CD4-positive, alpha-beta T cell treated with Interleukin-17A for 1 hour (primary cell): ENCODE measurements around the gene RETREG1.

Experiments
- DNase-seq: peaks from one replicate; pipeline ENCODE4 v3.0.0-alpha.2; 2020

Gene RETREG1

DNA sequence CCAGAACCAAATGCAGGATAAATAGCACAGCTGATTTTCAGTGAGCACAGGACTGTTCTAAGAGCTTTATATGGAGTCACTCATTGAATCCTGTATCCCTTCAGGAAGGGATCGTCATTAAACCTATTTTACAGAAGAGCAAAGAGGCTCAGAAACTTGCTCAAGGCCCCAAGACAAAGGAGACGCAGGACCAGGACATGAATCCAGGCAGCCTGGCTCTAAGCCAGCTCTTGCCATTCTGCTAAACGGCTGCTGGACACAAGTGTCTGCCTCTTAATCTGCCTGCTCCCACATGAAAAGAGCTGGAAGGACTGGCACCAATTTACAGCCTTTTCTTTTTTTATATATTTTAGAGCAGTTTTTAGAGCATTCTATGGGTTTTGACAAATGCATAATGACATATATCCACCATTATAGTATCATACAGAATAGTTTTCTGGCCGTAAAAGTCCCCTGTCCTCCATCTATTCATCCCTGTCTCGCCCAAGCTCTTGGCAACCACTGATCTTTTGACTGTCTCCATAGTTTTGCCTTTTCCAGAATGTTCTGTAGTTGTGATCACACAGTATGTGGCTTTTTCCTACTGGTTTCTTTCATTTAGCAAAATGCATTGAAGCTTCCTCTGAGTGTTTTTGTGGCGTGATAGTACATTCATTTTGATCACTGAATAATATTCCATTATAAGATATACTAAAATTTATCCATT is 37.5 kb downstream of the RETREG1 start:
- no peak for DNase-seq

DNA sequence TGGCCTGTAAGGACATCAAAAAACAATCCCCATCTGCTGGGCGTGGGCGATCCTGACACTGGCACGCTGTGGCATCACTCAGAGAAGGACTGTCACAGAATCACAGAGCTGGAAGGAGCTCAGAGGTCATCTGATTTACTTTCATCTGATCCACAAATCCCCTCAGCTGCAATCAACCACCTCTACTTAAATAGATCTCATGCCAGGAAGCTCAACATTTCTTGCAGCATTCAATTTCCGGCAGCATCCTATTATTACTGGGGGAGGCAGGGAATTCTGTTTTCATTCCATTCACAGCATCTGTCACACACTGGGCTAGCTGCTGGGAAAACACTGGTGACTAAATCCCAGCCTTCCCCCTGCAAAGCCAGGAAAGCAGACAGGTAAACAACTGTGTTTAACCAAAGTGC is 38.3 kb downstream of the RETREG1 start:
- no peak for DNase-seq

DNA sequence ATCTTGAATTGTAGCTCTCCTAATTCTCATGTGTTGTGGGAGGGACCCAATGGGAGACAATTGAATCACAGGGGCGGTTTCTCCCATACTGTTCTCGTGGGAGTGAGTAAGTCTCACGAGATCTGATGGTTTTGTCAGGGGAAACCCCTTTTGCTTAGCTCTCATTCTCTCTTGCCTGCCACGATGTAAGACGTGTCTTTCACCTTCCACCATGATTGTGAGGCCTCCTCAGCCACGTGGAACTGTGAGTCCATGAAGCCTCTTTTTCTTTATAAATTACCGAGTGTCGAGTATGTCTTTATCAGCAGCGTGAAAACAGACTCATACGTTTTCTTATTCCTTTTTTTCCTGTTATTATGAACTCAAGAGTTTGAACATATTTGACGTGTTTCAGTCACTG is 39.1 kb downstream of the RETREG1 start:
- DNase-seq: no peak

DNA sequence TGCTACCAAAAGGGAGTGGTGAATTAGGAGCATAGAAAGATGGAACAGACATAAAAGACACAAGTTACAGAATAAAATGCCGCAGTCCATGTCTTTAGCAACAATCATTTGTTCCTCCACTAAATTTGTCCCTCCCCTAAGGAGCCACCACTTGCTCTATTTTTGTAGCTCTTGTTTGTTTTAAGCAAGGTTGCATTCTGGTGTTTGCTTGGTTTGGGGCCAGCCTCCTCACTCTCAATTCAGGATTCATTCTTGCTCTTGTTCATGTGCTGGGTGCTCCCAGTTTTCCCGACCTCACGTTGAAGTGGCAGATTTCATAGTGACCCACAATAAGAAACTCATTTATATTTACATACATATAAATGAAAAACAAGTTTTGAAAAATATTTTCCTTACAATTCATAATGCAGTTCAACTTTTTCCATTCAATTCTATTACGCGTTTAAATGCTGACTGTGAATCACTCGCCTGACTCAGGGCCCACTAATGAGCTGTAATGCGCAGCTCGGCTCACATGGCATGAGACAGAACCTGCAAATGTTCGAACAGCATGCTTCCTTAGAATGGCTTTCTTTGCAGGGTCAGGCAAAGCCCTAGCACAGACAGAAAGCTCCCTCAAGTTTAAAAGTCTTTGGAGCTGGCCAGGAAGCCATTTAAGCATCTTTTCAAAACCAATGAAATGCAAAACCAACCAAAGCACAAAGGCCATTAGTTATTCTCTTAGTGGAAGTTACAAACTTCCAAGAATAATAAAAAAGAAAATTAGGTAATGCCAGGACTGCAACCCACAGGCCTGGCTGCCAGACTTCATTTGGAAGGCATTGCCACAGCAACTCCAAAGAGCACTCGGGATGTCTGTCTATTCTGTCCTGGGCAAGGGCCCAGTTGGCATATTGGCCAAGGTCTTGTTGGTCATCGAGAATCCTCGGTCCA is 41.7 kb downstream of the RETREG1 start:
- DNase-seq: no peak

DNA sequence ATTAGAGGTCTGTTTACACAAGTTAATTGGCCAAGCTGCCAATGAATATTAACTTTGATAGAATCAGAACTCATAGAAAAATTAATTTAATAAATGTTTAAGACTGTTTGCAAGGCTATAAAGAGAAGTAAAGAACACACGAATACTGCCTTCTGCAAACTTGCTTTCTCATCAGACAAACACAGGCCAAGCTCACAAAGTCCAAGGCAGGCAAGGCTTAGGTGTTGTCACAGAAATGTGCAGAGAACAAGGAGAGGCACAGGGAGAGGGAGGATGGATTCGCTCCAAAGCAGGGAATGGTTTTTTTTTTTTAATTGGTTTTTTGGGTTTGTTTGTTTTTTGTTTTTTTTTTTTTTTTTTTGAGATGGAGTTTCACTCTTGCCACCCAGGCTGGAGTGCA is 43.4 kb downstream of the RETREG1 start:
- DNase-seq: no peak

DNA sequence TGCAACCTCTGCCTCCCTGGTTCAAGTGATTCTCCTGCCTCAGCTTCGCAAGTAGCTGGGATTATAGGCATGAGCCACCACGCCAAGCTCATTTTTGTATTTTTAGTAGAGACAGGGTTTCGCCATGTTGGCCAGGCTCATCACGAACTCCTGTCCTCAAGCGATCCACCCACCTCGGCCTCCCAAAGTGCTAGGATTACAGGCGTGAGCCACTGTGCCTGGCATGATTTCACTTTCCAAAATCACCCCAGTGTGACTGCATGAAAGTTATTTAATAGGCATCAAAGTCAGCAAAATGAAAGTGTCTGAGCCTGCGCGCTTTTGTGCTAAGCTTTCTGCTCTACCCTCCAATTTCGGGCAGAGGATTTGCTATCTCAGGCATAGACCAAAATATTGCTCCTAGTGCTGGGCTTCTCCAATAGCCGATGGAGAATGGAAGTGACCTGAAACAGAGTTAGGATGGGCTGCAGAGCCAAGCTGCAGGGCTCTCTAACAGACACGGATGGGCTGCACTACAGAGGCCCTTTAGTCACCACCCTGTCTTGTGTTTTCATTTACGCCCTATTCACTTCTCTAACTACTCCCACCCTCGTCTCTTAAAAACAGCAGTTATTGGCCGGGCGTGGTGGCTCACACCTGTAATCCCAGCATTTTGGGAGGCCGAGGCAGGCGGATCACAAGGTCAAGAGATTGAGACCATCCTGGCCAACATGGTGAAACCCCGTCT is 44.3 kb downstream of the RETREG1 start:
- DNase-seq: no peak

DNA sequence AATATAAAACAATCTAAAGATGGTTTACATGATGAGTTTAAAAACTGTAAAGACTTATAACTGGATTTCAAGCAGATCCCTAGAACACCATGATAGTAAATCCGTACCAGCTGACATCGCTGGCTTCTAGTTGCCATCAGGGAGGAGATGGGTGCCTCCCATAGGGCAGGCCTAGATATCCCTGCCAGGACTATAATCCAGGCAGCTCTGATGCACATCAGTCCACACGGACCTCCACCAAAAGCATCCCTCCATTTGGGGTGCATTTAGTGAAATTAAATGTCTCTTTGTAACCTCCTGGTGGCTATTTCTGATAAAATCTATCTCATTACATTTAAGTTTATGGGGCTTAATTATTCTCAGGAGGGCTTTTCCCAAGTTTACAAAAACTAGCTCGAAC is 45.8 kb downstream of the RETREG1 start:
- no peak for DNase-seq

DNA sequence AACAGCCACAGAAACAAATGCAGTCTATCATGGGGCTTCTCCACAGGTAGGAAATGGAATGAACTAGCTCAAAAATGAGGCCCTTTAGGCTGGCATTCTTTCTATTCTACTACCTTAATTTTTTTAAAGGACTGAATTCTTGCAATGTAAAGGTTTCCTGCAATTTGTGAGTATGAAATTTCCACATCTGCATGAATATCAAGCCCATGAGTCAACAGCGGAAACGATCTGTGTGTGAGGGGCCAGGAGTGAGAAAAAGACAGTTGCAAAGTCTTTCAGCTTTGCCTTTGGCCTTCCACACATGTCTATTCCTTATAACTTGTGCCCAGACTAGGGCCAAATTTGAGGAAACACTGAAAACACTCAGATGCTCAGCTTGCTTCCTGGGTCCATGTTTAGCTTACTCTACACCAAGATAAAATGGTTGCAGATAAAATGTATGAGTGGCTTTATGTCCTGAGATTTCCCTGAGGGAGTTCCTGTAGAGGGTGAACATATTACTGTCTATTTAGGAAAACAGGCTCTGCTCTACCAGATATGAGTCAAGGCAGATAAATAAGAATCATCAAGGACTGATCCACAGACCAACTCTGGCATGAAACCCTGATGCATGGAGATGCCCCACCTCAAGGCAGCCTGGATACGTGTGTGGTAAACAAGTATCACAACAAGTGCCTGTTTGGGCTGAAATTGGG is 46.5 kb downstream of the RETREG1 start:
- DNase-seq: no peak

DNA sequence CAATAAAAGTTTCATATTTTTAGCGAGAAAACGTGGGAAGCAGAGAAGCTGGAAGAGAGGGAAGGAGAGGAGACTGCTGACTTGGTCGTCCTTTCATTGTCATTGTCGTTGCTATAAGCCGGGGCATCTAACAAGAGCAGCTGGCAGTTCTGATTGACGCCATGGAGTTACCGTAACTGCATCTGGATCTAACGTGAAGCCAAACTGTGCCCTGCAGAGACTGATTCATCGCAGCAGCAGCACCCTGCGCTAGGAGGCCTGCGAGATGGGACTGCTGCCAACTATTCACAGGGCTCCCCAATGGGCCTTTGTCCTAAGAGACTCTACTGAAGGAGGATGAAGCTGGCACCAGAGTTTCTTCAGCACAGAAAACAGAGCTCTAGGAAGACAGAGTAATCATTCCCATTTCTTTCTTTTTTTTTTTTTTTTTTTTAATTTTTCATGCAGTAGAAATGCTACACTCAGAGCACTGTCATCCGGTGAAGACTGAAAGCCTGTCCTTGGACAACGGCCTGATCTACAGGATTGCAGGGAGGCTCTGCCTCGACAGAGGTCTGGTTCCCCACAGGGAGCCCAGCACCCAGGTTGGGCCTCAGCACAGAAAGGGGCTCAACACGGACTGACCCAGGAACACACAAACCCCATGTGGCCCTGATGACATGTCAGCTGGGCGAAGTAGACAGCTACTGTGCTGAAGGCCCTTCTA is 47.8 kb downstream of the RETREG1 start:
- no peak for DNase-seq

DNA sequence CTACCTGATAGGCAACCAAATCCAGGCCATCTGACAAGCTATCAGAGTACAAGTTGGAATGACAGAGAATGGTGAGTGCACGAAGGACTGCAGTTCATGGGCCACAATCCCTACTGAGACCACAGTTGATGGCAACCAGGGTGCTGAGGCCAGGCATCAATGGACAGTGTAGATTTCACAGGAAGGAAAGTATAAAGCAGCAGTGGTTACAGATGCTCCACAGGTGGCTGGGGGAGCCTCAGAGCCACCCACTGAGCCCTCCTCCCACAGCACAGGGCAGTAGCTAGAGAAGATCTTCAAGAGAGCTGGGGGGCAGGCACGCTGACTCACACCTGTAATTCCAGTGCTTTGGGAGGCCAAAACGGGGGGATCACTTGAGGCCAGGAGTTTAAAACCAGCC is 49.4 kb downstream of the RETREG1 start:
- no peak for DNase-seq

DNA sequence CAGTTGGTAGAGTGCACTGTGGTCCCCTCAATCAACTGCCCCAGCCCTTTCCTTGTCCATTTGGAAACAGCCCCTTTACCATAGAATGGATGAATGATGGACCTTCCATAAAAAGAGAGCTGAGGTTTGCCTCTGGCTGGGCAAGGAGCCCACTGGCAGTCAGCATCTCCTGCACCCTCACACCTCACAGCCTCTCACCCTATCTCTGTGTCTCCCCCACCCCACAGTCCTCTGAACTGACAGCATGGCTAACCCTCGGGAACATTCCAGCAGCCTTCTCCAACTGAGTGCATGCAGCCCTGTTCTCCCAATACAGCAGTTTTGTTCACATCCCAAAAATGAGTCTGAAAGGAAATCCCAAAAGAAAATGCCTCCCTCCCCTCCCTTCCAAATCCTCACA is 51.7 kb downstream of the RETREG1 start:
- no peak for DNase-seq

DNA sequence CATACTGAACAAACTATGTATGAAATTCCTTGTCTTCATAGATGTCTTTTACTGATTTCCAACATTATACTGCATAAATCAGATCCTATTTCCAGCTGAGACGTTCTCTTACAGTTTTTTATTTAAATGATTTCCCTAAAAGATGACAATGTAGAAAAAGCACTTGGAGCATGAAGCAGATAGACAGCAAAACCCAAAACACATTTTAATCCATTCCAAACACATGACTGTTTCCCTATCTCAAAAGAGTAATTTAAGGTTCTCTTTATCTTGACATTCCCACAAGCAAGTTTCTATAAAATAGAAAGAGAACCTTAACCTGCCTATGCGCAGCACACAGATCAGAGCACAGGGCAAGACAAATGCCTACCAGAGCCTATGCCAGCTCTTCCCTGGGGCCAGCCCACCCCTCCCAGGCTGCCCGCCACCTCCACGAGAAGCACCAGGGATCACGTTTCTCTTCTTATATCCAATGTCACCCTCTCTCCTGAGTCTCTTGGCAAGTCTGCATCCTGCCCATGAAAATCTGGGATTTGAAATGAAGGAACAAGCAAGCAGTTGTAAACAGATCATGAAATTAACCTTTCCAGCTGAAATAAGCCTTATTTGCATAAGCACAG is 52.4 kb downstream of the RETREG1 start:
- DNase-seq: no peak

DNA sequence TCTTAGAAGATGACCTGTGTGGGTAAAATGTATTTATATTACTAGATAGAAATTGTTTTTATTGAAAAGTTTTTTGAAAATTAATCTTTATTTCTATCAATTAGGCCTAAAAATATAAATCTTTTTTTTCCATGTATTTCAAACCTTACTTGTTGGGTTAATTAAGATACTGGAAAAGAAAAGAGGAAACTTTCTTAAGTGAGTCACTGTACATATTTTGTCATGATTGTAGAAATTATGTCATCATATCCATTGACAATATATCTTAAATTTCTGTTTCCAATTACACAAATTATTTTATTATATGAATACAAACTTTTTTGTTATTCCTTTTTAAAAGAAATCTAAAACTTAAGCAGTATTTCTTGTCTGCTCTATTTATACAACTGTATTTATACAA is 53.1 kb downstream of the RETREG1 start:
- DNase-seq: no peak

DNA sequence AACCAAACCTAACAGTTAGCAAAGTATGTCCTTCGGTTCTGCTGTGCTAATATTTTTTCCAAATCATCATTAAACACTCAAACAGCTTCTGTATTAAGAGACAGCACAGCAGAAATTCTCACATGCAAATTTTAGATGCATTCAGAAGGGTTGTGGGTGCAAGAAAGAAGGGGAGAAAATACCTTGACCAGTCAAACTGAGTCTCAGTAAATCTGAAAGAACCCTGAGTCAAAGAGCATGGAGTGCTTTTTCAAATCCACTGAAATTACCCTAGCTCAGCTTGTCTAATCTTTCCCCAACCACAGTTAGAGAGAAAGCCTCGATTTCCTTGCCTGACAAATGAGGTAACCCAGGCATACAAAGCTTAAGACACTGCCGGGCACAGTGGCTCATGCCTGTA is 55.1 kb downstream of the RETREG1 start:
- DNase-seq: no peak

DNA sequence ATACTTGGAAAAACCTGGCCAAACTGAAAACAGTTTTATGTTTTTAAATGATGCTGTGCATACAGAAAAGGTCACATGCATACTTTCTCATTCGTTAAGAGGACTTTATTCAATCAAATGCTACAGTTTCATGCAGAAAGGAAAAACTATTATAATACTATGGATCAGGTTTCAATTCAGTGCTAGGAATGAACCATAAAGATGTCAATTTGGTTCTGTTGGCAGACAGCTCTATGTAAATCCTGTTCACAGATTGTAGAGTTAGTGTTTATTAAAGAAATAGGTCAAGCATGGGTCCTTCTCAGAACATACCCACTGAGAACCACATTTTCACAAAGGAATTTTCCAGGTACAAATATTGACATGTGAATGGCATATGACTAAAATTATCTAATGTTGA is 57.1 kb downstream of the RETREG1 start:
- DNase-seq: no peak

DNA sequence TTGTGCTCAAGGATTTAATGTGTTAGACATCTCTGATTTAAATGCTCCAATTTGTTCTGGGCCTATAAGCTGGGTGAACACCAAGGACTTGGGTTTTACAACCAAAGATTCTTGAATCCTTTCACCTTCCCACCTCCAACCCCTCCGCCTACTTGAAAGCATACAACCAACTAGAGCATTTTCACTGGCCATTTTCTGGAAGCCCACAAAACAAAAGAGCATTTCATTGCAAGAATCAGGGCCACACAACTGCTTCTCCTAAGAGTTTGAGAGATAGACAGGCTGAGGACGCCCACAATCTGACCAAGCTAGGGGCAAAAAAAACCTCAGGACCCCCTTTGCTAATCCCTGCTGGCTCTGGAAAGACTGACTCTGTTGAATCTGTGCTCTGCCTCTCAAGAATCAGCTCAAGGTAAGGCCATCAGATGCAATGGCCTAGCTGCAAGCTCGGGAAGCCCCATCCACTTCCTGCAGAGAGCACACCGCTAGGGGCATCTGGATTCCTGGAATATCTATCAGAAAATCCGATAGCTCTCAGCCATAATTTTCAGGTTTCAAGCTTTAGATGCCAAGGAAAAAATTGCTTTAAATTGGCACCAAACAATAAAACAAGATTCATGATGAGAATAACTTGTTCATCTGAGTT is 57.7 kb downstream of the RETREG1 start:
- no peak for DNase-seq

DNA sequence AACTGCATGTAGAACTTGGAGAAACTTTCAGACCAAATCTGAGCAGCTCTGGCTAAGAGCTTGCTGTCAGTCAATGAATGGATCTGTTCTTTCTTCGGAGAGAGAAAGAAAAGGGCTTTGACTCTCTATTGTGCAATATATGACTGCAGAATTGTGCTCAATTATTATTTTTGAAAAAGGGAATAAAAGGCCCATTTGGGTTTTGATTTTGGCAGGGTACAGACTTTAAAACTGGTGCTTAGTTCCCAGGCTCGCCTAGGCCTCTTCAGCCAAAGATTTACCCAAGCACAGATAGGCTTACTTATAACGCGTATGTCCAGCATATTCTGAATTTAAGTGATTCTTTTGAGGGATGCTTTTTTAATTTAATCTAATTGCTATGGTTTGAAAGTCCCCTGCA is 59.3 kb downstream of the RETREG1 start:
- DNase-seq: no peak

DNA sequence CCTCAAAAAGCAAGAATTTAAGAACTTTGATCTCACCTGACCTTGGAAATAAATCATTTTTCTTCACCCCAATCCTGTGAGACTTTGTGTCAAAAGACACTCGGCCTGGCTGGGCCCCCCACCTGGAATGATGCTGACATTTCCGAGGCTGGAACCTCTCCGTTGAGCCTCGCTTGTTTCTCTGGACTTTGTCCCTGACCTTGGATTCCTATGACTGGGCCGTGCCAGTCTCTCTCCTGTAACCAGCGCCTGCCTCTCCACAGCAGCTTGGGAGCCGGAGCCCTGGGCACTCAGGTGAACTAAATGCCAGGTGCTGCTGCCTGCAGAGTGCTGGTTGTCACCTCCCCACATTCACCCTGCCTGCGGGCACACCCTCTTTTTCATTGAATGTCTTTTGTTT is 62.7 kb downstream of the RETREG1 start:
- DNase-seq: no peak

DNA sequence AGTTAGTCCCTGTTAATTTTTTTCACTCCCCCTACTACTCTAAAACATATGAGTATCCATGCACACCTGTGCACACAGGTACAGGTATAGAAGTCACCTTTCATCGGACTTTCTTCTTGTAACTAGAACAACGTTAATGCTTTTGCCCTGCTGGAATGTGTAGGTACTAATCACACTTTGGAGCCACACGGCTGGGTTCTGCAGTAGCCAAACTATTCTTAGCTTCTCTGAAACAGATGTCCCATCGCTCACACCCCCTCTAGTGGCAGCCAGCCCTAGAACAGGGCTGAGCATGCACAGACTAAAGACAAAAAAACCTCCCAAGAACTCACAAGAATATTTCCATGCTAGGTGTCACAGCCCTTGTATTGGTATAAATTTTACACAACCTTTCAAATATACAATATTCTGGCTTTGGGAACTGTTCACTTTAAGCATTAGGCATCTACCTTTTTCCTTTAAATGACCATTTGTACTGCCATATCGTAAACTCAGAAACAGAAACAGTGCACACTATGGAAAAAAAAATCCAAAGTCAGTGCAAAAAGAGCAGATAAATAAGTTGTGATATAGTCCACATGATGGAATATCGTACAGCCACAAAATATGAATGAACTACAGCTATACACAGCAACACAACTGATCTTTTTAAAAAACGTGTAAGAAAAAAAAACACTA is 64.0 kb downstream of the RETREG1 start:
- peak; percentile 22 for DNase-seq

DNA sequence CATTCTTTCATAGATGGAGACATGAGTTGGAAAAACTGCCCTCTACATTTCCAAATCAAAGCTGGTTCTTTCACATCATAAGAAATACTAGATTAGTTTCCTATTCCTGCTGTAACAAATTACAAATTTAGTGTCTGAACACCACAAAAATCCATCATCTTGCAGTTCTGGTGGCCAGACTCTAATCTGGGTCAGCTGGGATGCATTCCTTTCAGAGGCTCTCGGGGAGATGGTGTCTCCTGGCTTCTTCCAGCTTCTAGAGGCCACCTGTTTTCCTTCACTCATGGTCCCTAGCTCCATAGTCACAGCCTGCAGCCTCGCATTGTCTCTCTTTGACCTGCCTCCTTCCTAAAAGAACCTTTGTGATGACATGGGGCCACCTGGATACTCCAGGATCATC is 65.2 kb downstream of the RETREG1 start:
- DNase-seq: no peak
